Endothelial cell (in vitro differentiated cells): ENCODE results near the gene ZNF746. TPM values are rescaled to one million over a fixed set of nuclear protein-coding genes. Genes with fewer than 3 reads are reported as not detected.

Experiments used
- DNase-seq: peaks from one replicate; pipeline ENCODE4 v3.0.0; 2021; ENCODE audit warnings: low spot score
- H3K27ac Mint-ChIP-seq: one replicate; pipeline ENCODE4 v1.8.0; 2021; ENCODE audit warnings: mixed read lengths, inconsistent platforms; ENCODE audit not compliant: unreplicated experiment
- H3K27me3 Mint-ChIP-seq: one replicate; pipeline ENCODE4 v1.8.0; 2021; ENCODE audit warnings: mild to moderate bottlenecking, moderate library complexity, mixed read lengths, inconsistent platforms; ENCODE audit not compliant: unreplicated experiment
- H3K36me3 Mint-ChIP-seq: one replicate; pipeline ENCODE4 v1.8.0; 2021; ENCODE audit warnings: mild to moderate bottlenecking, low read depth, mixed read lengths, inconsistent platforms; ENCODE audit not compliant: unreplicated experiment
- H3K4me1 Mint-ChIP-seq: one replicate; pipeline ENCODE4 v1.8.0; 2021; ENCODE audit warnings: mild to moderate bottlenecking, mixed read lengths, inconsistent platforms; ENCODE audit not compliant: unreplicated experiment
- H3K4me3 Mint-ChIP-seq: one replicate; pipeline ENCODE4 v1.8.0; 2021; ENCODE audit warnings: mild to moderate bottlenecking, mixed read lengths, inconsistent platforms; ENCODE audit not compliant: unreplicated experiment
- H3K9me3 Mint-ChIP-seq: one replicate; pipeline ENCODE4 v1.8.0; 2021; ENCODE audit warnings: mixed read lengths, inconsistent platforms; ENCODE audit not compliant: unreplicated experiment
- CTCF ChIP-seq: fragments of 200-600 bp; sonication (generic); IDR thresholded peaks from one replicate; pipeline ENCODE4 v1.5.0; 2021; ENCODE audit warnings: antibody characterized with exemption; ENCODE audit not compliant: unreplicated experiment
- total RNA-seq: library from RNA; stranded (reverse); fragmentation: NEBNext Ultra II Directional; extraction: Animal tissue kit (Norgen Biotek cat#: 25700); gene quantifications from one replicate; pipeline ENCODE4 v1.2.1, GENCODE V29; 2021; ENCODE audit not compliant: unreplicated experiment

The ZNF746 gene
- total RNA-seq, 1 donor from 2014 or later: 23.8 TPM

GRCh38 chr7:149422914-149423301, 74.7 kb downstream of the ZNF746 start:
- Mint-ChIP-seq H3K4me3 (no peak overlapping the region), H3K27ac (no peak overlapping the region), H3K36me3 (no peaks in the 10 kb centered on the region), H3K9me3 (no peaks in the 10 kb centered on the region), H3K27me3 (peaks cover 5% of the 10 kb centered on the region), H3K4me1 (no peaks in the 10 kb centered on the region)
- peak; percentile 18 for DNase-seq
- no peak for TF ChIP-seq CTCF

Other genes with a start within 250 kb of the ZNF746 start
- 15.3 TPM for gene ZNF783, start 235.6 kb downstream of the ZNF746 start, total RNA-seq
- gene ZNF777, start 36.7 kb downstream of the ZNF746 start, total RNA-seq: 13.9 TPM